DOHH2 (cell line): ENCODE results near the gene AKR1B15.
"Not testable (repeated sequence)": the region's sequence is repeated elsewhere in the genome, so short reads cannot be mapped to it uniquely, and the experiment has no call there.

ENCODE experiments used
- H3F3A ChIP-seq: fragments of 200-600 bp; sonication (generic), shearing (Covaris generic); 2 replicates; pipeline ENCODE4 v1.6.0; 2016; ENCODE audit warnings: antibody characterized with exemption, mild to moderate bottlenecking; ENCODE audit not compliant: control insufficient read depth, insufficient read depth
- H3K27ac ChIP-seq: fragments of 200-600 bp; sonication (generic); 2 replicates; pipeline ENCODE4 v1.5.1; 2014; ENCODE audit warnings: low read depth, mild to moderate bottlenecking, low read length, moderate library complexity
- H3K27me3 ChIP-seq: fragments of 200-600 bp; sonication (generic); 2 replicates; pipeline ENCODE4 v1.6.1; 2014; ENCODE audit warnings: mild to moderate bottlenecking, low read length, mixed read lengths; ENCODE audit not compliant: control insufficient read depth
- H3K36me3 ChIP-seq: fragments of 200-600 bp; sonication (generic); 2 replicates; pipeline ENCODE4 v1.6.1; 2014; ENCODE audit warnings: mild to moderate bottlenecking, low read length, moderate library complexity, mixed read lengths; ENCODE audit not compliant: control insufficient read depth
- H3K4me1 ChIP-seq: fragments of 200-600 bp; sonication (generic); 2 replicates; pipeline ENCODE4 v1.6.1; 2014; ENCODE audit warnings: mild to moderate bottlenecking, low read length, mixed read lengths; ENCODE audit not compliant: control insufficient read depth
- H3K4me2 ChIP-seq: fragments of 200-600 bp; sonication (generic); 2 replicates; pipeline ENCODE4 v1.6.0; 2014; ENCODE audit warnings: mild to moderate bottlenecking, low read length, moderate library complexity
- H3K4me3 ChIP-seq: fragments of 200-600 bp; sonication (generic); 2 replicates; pipeline ENCODE4 v1.5.1; 2014; ENCODE audit warnings: mild to moderate bottlenecking, low read length, mixed read lengths
- H3K79me2 ChIP-seq: fragments of 200-600 bp; sonication (generic); 2 replicates; pipeline ENCODE4 v1.6.1; 2014; ENCODE audit warnings: mild to moderate bottlenecking, low read length, mixed read lengths; ENCODE audit not compliant: control insufficient read depth
- H3K9me2 ChIP-seq: fragments of 200-600 bp; sonication (generic); replicated peaks from 2 replicates; pipeline ENCODE4 v1.6.1; 2014; ENCODE audit warnings: mild to moderate bottlenecking, low read length, mixed read lengths; ENCODE audit not compliant: control insufficient read depth
- H3K9me3 ChIP-seq: fragments of 200-600 bp; sonication (generic); 2 replicates; pipeline ENCODE4 v1.6.1; 2014; ENCODE audit warnings: antibody characterized with exemption, low read length, mixed read lengths; ENCODE audit not compliant: control insufficient read depth, insufficient read depth
- H4K20me1 ChIP-seq: fragments of 200-600 bp; sonication (generic); 2 replicates; pipeline ENCODE4 v1.6.0; 2014; ENCODE audit warnings: low read depth, mild to moderate bottlenecking, antibody characterized with exemption, low read length, moderate library complexity; ENCODE audit not compliant: control insufficient read depth, insufficient read depth
- CTCF ChIP-seq: fragments of 200-600 bp; sonication (generic); IDR thresholded peaks from one replicate; pipeline ENCODE4 v1.5.1; 2014; ENCODE audit warnings: antibody characterized with exemption, mild to moderate bottlenecking, low read depth, low read length; ENCODE audit not compliant: poor library complexity, severe bottlenecking
- EZH2phosphoT487 ChIP-seq: fragments of 200-600 bp; sonication (generic); IDR thresholded peaks from 2 replicates; pipeline ENCODE4 v1.6.1; 2017; ENCODE audit warnings: borderline replicate concordance, mild to moderate bottlenecking, antibody characterized with exemption, low read length, moderate library complexity, mixed read lengths

AKR1B15 gene

GRCh38 chr7:134522601-134523000 is 26.3 kb upstream of the AKR1B15 start:
- H3K4me1 ChIP-seq = no peaks in the 10 kb centered on the region
- no peaks in the 10 kb centered on the region for H3F3A ChIP-seq
- H3K27ac ChIP-seq = no peak overlapping the region
- H3K9me2 ChIP-seq = no peaks in the 10 kb centered on the region
- no peaks in the 10 kb centered on the region for H3K79me2 ChIP-seq
- no peak overlapping the region for H3K4me3 ChIP-seq
- no peaks in the 10 kb centered on the region for H4K20me1 ChIP-seq
- no peak overlapping the region for H3K4me2 ChIP-seq
- H3K36me3 ChIP-seq = no peaks in the 10 kb centered on the region
- no peaks in the 10 kb centered on the region for H3K9me3 ChIP-seq
- TF ChIP-seq CTCF = no peak
- peaks cover 5% of the 10 kb centered on the region for H3K27me3 ChIP-seq

- not testable (repeated sequence) for H3K4me3 ChIP-seq, H3K9me2 ChIP-seq, H3K36me3 ChIP-seq, H3K9me3 ChIP-seq, H3F3A ChIP-seq, H3K27ac ChIP-seq, H3K4me1 ChIP-seq, H3K4me2 ChIP-seq, H4K20me1 ChIP-seq, H3K79me2 ChIP-seq
- H3K27me3 ChIP-seq = peaks cover 16% of the 10 kb centered on the region
These were observed 23.5 kb upstream of the AKR1B15 start for GRCh38 chr7:134525449-134525848.

GRCh38 chr7:134526552-134527248 is 22.2 kb upstream of the AKR1B15 start:
- H3F3A ChIP-seq, H3K9me3 ChIP-seq, H3K4me1 ChIP-seq, H3K4me2 ChIP-seq, H3K4me3 ChIP-seq, H3K79me2 ChIP-seq, H3K36me3 ChIP-seq, H3K27ac ChIP-seq, H4K20me1 ChIP-seq, H3K9me2 ChIP-seq: not testable (repeated sequence)
- H3K27me3 ChIP-seq = peaks cover 22% of the 10 kb centered on the region

- H3K27ac ChIP-seq = no peak overlapping the region
- no peak overlapping the region for H3K4me2 ChIP-seq
These were observed 20.9 kb upstream of the AKR1B15 start for GRCh38 chr7:134527979-134528371.

More at GRCh38 chr7:134527979-134528371, 20.9 kb upstream of the AKR1B15 start:
- no peaks in the 10 kb centered on the region for H3K9me2 ChIP-seq
- H3K36me3 ChIP-seq = no peaks in the 10 kb centered on the region
- H3K4me3 ChIP-seq = no peak overlapping the region
- no peaks in the 10 kb centered on the region for H3K9me3 ChIP-seq
- H3K79me2 ChIP-seq = no peaks in the 10 kb centered on the region
- H3K4me1 ChIP-seq = no peaks in the 10 kb centered on the region
- no peaks in the 10 kb centered on the region for H4K20me1 ChIP-seq
- peaks cover 18% of the 10 kb centered on the region for H3K27me3 ChIP-seq
- H3F3A ChIP-seq = no peaks in the 10 kb centered on the region
- TF ChIP-seq CTCF (no peak), EZH2phosphoT487 (no peak)
